Nephron progenitor cell (in vitro differentiated cells): ENCODE measurements around the gene EMX2.

ENCODE experiments used
- DNase-seq: peaks from one replicate; pipeline ENCODE4 v3.0.0; 2021
- H3K27ac Mint-ChIP-seq: 2 replicates; pipeline ENCODE4 v1.8.0; 2021; ENCODE audit warnings: mild to moderate bottlenecking, moderate library complexity, mixed read lengths
- H3K27me3 Mint-ChIP-seq: 2 replicates; pipeline ENCODE4 v1.8.0; 2021; ENCODE audit warnings: mild to moderate bottlenecking, low read depth, mixed read lengths; ENCODE audit not compliant: poor library complexity
- H3K36me3 Mint-ChIP-seq: 2 replicates; pipeline ENCODE4 v1.8.0; 2021; ENCODE audit warnings: low read depth, mixed read lengths
- H3K4me1 Mint-ChIP-seq: 2 replicates; pipeline ENCODE4 v1.8.0; 2021; ENCODE audit warnings: mixed read lengths
- H3K4me3 Mint-ChIP-seq: 2 replicates; pipeline ENCODE4 v1.8.0; 2021; ENCODE audit warnings: mild to moderate bottlenecking, moderate library complexity, mixed read lengths
- H3K9me3 Mint-ChIP-seq: 2 replicates; pipeline ENCODE4 v1.8.0; 2021; ENCODE audit warnings: mild to moderate bottlenecking, moderate library complexity, mixed read lengths
- CTCF ChIP-seq: fragments of 200-600 bp; sonication (generic); IDR thresholded peaks from 2 replicates; pipeline ENCODE4 v1.5.0; 2021; ENCODE audit warnings: antibody characterized with exemption

EMX2 gene

DNA sequence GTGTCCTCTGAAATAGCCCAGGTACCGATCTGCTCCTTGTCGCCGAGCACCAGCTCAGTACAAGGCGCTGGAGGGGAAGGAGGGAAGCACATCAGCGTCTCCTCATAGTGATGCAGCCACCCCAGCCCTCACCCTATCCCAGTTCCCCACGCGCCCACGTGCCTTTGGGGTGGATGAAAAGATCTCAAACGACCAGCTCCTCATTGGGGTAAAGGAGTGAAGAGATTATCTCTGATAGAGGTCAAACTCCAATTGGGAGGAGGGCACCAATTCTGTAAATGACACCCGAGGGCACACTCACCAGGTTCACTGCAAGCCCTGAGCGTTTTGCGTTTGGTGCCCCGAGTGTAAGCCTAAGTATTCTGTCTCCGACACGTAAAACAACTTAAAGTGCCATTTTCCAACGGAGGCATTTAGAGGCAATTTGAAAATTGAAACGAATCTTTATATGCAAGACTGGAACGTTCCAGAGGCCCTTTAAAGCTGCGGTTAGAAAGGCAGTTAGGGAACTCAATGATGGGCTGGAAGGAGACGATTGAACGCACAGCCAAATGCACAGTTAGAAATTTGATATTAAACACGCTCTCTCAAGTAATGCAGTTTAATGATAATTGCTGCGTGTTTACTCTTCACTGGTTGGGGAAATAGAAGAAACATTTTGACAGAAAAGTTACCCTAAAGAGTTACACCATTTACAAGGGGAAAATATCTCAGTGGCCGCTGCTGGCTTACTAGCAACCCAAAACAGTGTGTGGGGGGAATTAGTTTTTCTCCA lies 8.9 kb upstream of the EMX2 start:
- Mint-ChIP-seq H3K36me3 (no peaks in the 10 kb centered on the region), H3K27ac (no peak overlapping the region), H3K9me3 (no peaks in the 10 kb centered on the region), H3K4me3 (peak overlapping the region; percentile 68), H3K4me1 (peaks cover 31% of the 10 kb centered on the region), H3K27me3 (peaks cover 100% of the 10 kb centered on the region)
- no peak for TF ChIP-seq CTCF
- DNase-seq: no peak

DNA sequence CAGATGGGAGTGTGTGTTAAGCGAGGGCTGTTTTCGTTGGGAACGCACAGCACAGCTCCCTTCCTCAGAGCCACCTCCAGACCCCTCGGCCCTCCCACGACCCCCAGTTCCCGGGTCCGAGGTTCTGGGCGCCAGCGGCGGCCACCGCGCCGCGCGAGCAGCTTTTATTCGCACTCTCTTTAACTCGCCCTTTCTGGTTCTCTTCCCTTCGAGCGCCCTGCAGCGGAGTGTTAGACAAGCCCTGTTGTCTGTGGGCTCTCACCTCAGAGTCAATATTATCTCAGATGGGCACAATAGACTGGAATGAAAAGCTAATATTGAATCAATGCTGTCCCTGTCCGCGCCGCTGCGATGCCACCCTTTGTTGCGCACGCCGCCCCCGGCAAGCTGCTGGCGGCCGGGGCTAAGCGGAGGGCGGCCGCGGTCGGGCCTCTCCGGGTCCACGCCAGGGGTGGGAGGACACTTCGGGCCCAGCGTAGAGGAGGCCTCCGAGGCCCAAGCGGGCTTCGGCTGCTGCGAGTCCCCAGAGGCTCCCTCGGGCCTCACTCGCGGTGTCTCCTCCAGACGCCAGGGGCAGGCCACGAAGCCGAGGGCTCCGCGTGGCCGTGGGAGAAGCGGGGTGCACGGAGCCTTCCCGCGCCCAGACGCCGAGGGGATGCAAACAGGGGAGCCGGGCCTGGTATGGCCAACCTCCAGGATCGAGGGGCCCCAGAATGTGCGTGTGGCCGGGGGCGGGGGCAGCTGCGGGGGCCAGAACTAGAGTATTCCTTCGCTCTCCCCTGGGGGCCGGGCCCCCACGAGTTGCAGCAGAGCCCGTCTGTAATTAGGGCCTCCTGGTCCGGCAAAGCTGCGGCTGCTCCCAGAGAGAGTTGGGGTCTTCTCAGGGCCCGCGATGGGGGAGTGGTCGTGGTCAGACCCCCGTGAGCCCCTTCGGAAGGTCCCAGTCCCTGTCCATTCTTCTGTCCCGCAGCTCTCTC lies 7.9 kb upstream of the EMX2 start:
- H3K27me3 Mint-ChIP-seq: peaks cover 100% of the 10 kb centered on the region
- no peaks in the 10 kb centered on the region for H3K36me3 Mint-ChIP-seq
- DNase-seq: no peak
- H3K27ac Mint-ChIP-seq: no peak overlapping the region
- peaks cover 31% of the 10 kb centered on the region for H3K4me1 Mint-ChIP-seq
- no peak for TF ChIP-seq CTCF
- H3K4me3 Mint-ChIP-seq: peak overlapping the region; percentile 80
- no peaks in the 10 kb centered on the region for H3K9me3 Mint-ChIP-seq

GRCh38 chr10:117535298-117536071 lies 7.1 kb upstream of the EMX2 start:
- DNase-seq: peak; percentile 64
- no peaks in the 10 kb centered on the region for H3K36me3 Mint-ChIP-seq
- H3K9me3 Mint-ChIP-seq: no peaks in the 10 kb centered on the region

GRCh38 chr10:117536072-117536865 lies 6.3 kb upstream of the EMX2 start:
- Mint-ChIP-seq H3K4me1 (peaks cover 43% of the 10 kb centered on the region), H3K27ac (no peak overlapping the region), H3K27me3 (peaks cover 100% of the 10 kb centered on the region), H3K9me3 (no peaks in the 10 kb centered on the region), H3K4me3 (peak overlapping the region; percentile 80), H3K36me3 (no peaks in the 10 kb centered on the region)
- no peak for TF ChIP-seq CTCF
- DNase-seq: no peak

More at GRCh38 chr10:117535298-117536071, 7.1 kb upstream of the EMX2 start:
- Mint-ChIP-seq H3K27me3 (peaks cover 100% of the 10 kb centered on the region), H3K4me1 (peaks cover 35% of the 10 kb centered on the region), H3K27ac (no peak overlapping the region), H3K4me3 (peak overlapping the region; percentile 80)
- no peak for TF ChIP-seq CTCF

- Mint-ChIP-seq H3K27ac (no peak overlapping the region), H3K9me3 (no peaks in the 10 kb centered on the region), H3K27me3 (peaks cover 100% of the 10 kb centered on the region), H3K36me3 (no peaks in the 10 kb centered on the region), H3K4me1 (peaks cover 48% of the 10 kb centered on the region), H3K4me3 (peak overlapping the region; percentile 62)
- peak; percentile 64 for DNase-seq
- no peak for TF ChIP-seq CTCF
Measured at GRCh38 chr10:117536866-117537435, 5.6 kb upstream of the EMX2 start.
